ENCODE results near the gene MCTP1.
"Not testable (repeated sequence)": the region's sequence is repeated elsewhere in the genome, so short reads cannot be mapped to it uniquely, and the experiment has no call there.

Gene MCTP1

DNA sequence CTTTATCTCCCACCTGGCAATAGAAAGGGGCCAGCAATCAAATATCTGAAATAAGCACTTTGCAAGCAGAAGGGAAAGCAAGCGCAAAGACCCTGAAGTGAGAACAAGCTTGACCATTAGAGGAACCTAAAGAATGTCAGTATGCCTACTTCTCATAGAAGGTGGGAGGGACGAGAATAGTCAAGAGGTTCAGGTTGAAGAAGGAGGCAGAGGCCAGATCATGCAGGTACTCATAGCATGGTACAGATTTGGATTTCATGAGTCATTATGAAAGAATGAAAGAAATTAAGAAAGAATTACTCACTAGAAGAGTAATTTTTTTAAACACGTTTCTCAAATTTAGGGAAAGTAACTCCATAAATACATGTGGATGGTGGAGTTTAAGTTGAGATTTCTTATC lies 33.7 kb downstream of the MCTP1 start:
- no peak for DNase-seq

DNA sequence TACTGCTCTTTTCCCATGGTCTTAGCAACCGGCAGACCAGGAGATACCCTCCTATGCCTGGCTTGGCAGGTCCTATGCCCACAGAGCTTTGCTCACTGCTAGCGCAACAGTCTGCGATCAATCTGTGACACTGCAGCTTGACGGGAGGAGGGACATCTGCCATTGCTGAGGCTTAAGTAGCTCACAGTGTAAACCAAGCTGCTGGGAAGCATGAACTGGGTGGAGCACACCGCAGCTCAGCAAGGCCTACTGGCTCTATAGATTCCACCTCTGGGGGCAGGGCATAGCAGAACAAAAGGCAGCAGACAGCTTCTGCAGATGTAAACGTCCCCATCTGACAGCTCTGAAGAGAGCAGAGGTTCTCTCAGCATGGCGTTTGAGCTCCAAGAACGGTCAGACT lies 40.4 kb downstream of the MCTP1 start:
- no peak for DNase-seq

DNA sequence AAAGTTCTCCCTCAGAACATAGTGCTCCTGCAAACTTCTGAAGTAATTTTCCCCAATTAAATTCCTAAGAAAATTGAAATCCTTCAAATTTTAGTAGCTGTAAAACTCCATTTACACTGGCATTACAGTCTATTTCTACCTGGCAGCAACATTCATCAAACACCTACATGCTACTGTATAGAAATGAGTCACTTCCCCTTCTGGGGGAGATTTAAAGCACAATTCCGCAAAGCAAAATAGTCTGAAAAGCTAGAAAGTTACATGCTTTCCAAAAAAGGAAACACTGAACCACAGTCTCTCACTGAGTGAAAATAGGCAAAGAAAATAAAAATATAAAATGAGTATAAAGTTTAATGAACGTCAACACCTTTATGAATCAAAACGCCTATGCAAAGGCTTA lies 43.3 kb downstream of the MCTP1 start:
- no peak for DNase-seq

DNA sequence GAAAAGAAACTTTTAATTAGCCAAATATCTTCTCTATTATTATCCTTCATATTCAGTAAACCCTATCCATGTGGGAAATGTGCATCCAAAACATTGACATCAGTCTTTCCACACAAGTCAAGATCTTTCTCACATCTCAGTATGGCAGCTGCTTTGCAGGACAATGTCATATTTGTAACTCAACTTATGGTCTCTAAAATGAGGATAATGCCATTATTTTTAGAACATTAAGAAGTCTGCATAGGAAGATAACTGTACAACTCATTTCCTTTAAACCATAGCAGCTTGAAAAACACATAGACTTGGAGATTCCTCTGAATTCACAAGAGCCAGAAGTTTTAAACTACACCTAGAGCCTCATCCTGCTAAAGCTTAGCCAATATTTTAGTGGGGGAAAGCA lies 43.7 kb downstream of the MCTP1 start:
- no peak for DNase-seq

DNA sequence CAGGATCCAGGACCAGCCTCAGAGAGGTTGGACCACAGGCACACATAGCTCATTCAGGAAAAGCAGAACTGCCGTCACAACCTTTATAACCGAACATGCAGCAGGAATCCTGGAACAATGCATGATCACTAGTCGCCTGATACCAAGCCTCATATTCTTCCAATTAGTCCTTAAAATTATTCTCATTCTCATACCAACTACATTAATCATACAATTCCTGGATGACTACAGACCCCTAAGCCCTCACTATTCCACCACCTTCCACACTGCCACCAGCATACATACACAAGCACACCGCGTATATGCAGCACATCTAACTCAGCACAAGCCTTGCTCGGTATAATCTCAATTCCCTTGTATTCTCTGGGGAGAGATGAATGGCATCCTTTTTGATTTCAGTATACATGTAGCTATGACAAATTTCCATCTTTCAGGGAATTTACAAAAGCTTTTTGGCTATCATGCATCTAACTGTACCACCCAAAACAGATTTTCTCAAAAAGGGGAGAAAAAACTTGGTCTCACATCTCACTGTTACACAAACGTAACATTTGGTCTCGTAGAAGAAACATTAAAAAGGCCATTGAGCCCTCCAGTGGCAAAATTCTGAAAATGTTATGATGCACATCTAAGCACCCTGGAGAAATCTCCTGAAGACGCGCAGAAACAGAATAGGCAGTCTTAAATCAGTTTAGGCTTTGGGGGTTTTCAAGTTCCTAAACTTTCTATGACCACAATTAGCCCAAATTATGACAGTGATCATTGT lies 46.2 kb downstream of the MCTP1 start:
- DNase-seq = no peak

DNA sequence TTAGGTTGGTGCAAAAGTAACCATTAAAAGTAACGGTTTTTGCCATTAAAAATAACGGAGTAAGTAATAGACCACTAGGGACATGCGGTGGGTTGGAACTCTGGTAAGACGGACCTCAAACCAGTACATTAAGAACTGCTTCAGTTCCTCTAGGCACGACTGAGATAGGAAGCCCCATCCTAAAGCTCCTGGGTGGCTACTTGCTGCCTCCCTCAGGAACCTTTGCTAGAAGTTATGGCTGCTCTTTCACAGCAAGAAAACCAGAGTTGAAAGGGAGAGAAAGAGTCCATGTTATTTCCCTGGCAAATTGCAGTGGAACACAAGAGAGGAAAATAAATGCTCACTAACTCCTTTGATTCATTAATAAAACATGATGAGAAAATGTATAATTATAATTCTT lies 47.6 kb downstream of the MCTP1 start:
- no peak for DNase-seq

DNA sequence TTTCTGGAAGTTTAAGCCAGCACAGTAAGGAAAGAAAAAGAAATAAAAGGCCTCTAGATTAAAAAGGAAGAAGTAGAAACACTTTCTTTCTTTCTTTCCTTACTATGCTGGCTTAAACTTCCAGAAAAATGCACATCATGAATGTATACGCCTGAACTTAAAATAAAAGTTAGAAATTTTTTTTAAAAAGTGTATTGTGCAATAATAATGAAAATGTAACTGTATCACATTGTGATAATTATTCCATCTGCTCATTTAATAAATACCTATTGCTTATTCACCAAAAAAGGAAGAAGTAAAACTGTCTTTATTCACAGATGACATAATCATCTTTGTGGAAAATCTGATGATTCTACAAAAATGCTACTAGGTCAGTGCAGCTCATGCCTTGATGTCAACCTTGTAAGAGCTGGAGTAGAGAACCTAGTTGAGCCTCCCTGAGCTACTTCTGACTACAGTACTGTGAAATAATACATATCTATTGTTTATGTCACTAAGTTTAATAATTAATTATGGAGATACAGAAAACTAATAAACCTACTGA lies 49.4 kb downstream of the MCTP1 start:
- no peak for DNase-seq

DNA sequence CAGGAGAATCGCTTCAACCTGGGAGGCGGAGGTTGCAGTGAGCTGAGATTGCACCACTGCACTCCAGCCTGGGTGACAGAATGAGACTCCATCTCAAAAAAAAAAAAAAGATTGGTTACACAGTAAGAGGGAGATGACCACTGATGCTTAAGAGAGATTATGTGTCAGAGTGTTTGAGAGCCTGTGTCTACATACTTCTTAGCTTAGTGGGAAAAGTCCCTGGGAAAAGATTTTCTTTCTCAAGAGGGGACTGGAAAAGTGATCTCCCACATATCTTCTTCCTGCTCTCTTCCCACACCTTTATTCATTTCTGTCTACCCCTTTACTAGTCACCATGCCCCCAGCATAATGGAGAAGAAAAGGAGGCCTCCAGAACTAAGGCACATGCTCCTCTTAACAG lies 55.2 kb downstream of the MCTP1 start:
- no peak for DNase-seq

DNA sequence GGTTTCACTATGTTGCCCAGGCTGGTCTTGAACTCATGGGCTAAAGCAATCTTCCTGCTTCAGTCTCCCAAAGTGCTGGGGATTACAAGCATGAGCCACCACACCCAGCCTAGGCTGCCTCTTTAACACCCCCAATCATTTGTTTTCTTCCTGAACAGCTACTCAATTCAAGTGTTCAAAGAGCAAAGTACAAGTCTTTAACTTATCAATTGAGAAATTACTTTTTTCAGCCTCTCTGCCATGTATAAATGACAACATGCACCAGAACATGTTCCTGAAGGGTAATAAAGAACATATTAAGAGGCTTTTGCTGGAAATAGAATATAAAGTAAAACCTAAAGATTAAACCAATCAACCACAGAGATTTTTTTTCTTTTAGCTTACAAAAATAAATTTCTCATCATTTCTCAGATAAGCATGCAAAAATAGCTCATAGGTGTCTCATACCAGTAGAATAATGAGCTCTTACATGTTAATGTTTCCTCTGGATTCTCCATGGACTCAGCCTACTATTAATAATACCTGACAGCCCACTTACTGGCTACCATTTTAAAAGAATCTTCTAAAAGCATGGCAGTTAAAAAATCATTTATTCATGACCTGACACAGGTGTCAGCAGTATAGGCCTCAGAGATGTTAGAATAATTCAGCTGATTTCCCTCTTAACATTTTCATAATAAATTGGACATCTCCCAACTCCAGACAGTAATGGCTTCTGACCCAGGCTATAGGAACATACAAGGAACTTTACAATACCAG lies 60.0 kb downstream of the MCTP1 start:
- DNase-seq = no peak

DNA sequence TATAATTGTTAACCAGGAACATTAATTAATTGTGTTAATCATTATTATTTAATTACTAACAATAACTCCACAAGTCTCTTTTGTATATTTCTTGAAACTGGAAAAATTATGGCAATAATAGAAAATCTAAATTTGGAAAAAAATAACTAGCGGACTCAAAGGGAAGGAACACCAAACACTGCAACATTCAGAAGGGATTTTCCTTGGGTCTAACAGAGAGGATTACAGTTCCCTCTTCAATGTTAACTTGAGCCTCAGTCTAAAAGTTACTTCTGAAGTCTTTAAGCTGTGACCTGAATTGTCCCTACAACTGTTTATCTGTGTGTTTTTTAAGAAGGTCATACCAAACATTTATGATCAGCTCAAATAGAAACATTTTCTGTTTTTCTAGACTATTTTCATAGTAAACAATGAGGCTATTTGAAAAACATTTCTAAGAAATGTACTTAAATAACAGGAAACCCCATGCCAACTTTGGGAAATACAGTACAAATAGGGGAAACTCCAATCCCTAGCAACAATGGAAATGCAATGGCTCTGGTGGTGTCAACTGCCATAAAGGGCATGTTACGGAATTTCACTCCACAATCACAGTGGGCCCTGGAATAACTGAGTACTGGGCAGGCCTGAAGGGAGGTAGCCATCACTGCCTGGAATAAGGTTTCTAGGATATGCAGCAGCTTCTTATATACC lies 61.2 kb downstream of the MCTP1 start:
- no peak for DNase-seq

DNA sequence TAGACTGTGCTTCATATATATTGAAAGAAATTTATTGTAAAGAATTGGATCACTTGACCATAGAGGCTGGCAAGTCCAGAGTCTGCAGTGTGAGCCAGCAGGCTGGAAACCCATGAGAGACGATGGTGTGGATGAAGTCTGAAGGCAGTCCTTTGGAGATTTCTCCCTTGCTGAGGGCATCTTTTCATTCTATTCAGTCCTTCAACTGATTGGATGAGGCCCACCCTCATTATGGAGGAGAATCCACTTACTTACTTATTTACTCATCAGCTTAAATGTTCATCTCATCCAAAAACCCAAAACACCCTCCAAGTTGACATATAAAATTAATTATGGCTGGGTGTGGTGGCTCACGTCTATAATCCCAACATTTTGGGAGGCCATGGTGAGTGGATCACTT lies 62.1 kb downstream of the MCTP1 start:
- no peak for DNase-seq

DNA sequence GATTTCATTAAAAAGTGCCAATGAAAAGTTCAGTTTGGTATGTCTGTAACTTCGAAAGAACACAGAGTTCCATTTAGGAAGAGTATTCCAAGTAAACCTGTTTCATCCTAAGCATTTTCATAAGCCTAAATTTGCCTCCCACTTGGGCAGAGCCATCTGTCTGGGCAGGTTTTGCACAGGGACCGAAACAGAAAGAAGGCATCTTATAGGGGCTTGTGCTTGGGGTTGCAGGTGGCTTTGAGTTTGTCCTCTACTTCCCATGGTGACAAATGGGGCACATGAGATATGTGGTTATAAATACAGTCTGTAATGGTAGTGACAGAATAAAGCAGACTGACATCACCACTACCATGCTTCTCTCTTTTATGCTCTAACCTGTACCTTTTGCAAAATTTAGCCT lies 63.7 kb downstream of the MCTP1 start:
- DNase-seq = no peak

DNA sequence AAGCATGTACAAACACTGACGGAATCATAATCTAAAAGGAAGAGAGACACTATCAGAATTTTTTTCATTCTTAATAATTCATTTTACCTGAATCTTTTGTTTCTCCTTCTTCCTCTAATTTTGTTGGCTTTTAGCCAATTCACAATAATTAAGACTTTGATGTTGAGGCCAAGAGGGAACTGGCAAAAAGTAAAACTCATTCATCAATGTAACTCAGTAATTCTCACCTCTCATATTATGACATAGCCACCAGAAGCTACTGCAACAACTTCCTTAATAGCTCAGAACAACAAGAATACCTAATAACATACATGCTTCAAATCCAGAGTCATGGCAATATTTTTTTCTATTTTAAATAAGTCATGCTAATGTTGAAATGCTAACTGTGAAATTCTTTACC lies 64.5 kb downstream of the MCTP1 start:
- no peak for DNase-seq

DNA sequence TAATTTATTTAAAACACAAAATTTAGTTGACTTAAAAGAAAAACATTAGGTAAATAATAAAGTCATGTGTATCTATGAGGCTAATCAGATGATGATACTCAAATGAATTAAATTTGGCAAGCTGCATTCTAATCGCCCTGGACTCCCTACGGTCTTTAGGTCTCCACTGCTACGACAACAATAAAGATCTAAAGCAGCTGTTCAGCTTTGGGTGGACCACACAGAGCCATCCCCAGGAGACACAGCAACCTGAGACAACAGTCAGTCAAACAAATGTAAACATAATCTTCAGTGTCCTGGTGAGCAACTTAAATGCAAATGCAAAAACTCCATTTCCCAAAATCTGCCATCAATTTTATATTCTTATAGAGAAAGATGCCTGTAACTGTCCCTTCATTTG lies 65.5 kb downstream of the MCTP1 start:
- DNase-seq = no peak

DNA sequence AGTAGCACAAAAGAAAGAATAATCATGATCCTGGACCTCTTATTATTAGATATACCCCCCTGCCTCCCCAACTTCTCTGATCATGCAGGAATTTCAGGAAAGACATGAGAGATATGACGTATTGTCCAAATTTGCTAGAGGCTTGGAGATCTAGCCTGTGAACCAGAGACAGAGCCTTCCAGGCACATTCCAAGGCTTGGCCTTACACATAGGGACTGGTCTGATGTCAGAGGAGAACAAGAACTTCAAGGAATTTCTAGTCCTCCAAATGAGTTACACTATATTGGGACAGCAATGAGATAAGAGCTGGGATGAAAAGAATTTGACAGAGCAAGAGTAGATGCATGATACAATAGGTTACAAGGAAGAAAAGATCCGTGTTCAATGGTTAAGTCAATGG lies 67.0 kb downstream of the MCTP1 start:
- no peak for DNase-seq

DNA sequence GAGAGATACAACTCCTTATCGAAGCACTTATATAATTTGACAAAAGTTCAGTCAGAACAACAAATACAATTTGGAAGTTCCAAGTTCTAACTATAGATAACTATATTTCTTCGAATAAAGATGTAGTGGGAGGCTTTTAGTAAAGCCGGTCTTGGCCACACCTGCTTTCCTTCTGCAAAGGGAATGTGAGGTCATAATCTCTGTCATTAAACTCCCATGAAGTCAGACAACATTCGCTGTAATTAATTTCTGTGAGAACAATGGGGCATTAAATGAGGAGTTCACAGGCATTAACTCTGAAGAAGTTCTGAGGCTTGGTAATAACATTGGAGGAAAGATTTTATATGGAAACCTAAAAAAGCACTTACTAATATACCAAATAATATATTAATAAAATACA lies 67.5 kb downstream of the MCTP1 start:
- DNase-seq = no peak

DNA sequence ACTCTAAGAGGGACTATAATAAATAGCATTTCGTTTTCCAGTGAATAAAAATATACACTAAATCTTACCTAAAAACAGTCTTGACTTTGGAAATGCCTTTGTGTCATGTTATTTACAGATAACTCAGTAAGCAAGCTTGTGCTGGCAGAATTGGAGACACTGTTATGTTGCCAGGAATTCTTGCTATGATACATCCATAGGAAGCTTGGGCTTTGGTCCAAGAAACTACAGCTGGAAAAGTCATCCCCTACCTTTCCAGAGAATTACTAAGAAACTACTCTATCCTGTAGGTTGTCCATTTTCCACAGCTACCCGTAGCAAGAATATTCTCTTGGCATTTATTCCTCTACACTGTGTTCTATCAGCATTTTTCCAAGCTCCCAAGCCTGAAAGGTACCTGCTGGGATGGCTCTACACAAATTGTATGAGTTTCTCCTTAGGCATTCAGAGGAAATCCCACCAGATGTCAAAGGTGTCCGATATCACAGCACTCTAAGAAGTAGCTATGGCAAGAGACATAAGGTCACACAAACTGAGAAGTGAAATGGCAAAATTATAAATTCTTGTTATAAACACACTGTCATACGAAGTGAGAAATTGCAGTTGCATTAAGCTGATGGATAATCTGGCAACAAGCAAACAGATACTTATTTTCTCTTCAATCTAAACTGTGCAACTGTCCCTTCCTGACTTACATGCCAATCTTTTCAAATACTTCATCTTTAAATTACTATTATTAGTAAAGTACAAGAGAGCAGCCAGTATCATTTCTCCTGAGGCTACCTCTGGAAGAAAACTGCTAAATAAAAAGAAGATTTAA lies 68.5 kb downstream of the MCTP1 start:
- no peak for DNase-seq

DNA sequence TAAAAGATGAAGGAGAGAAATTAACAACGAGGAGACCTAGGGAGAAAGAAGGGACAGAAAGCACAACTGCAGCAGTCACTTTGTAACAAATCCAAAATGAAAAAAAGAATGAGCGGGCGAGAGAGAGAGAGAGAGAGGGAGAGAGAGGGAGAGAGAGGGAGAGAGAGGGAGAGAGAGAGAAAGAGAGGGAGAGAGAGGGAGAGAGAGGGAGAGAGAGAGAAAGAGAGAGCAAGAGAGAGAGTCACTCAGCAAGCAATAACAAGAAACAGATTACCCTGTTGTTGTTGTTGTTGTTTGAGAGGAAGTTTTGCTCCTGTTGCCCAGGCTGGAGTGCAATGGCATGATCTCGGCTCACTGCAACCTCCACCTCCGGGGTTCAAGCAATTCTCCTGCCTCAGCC lies 77.1 kb downstream of the MCTP1 start:
- not testable (repeated sequence) for DNase-seq

DNA sequence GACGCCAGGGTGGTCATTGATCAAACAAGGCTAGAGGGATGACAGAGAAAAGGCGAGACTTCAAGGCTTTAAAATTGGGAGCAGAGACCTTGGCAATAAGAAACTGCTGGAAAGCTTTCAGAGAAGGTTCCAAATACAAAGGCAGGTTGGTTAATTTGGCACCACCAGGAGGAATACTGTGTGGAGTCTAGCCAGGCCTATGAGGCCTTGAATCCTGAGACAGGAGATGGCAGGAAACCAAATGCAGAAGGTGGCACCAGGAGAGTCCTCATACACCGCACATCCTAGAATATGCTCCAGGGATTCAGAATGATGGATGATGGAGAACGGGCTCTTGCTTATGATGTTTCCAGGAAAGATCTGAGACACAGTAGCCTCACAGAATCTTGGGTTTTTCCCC lies 90.0 kb downstream of the MCTP1 start:
- DNase-seq = no peak

DNA sequence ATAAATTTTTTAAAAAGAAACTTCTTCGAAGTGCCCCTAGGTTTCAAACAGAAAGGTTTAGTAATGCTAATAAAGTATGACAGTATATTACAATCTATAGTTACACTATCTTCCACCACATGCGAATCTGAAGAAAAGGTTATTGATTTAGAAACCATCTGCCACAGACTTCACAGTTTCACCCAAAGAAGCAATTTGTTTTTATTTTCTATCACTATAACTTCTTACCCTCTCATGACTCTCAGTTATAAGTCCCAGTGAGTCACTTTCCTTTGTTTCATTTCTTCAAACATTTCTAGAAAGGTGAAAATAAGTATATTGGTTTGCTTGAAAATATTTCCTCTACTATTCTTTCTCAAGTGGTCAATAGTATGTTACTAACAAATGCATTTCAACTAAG lies 93.6 kb downstream of the MCTP1 start:
- no peak for DNase-seq

DNA sequence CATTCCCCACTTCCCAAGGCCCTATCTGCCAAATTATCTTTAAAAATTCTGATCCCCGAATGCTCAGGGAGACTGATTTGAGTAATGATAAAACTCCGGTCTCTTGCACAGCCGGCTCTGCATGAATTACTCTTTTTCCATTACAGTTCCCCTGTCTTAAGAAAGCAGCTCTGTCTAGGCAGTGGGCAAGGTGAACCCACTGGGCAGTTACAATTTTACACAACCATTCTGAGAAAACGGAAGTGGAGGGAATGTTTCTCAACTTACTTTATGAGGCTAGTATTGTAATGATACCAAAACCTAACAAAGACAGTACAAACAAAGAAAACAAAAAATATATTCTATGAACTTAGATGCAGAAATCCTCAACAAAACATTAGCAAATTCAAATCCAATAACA lies 100.0 kb downstream of the MCTP1 start:
- no peak for DNase-seq

DNA sequence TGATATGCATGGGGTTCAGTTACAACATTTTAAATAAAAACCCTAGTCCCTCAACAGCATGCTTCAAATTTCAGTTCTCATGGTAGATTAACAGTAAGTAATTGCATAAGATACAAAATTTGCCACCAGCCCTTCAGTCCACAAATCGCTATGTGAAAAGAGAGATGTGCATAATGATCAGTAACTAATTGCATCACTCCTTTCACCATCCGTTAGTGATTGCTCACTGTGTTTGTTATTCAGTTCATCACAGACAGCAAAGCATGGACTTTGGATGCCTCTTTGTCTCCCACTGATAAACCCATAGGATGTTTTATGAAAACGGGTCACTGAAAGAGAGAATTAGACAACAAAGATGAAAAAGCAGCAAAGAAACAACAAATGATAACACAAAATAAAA lies 103.2 kb downstream of the MCTP1 start:
- no peak for DNase-seq
